GM04504 (cell line): ENCODE measurements around the gene SRPRA.
A peak's percentile ranks its signal among the peaks of the same experiment; 100 is the strongest.
"Not testable (repeated sequence)": the region's sequence is repeated elsewhere in the genome, so short reads cannot be mapped to it uniquely, and the experiment has no call there.

ENCODE experiments used
- DNase-seq: peaks from one replicate; pipeline ENCODE4 v3.0.0-alpha.2; 2012; ENCODE audit warnings: low read depth

The SRPRA gene

GRCh38 chr11:126282736-126283591 is 14.3 kb upstream of the SRPRA start, which contains the start of gene TIRAP:
TSS of gene TIRAP (plus strand) at chr11:126283093. CDS start at chr11:126290895, 7,802 bp downstream.
- no peak for DNase-seq

- no peak for DNase-seq
Observed at GRCh38 chr11:126282361-126282735, 13.7 kb upstream of the SRPRA start.

- no peak for DNase-seq
Observed at GRCh38 chr11:126281666-126282175, 13.0 kb upstream of the SRPRA start.

GRCh38 chr11:126281245-126281644 is 12.6 kb upstream of the SRPRA start:
- no peak for DNase-seq

GRCh38 chr11:126280595-126280994 is 11.9 kb upstream of the SRPRA start:
- no peak for DNase-seq

- no peak for DNase-seq
Observed at GRCh38 chr11:126279191-126279590, 10.5 kb upstream of the SRPRA start.

GRCh38 chr11:126277780-126278179 is 9.1 kb upstream of the SRPRA start:
- no peak for DNase-seq

- DNase-seq, result no peak
Observed at GRCh38 chr11:126277322-126277721, 8.6 kb upstream of the SRPRA start.

- no peak for DNase-seq
Observed at GRCh38 chr11:126268361-126268707, 361 bp downstream of the SRPRA start.

- DNase-seq, result no peak
Observed at GRCh38 chr11:126267650-126268049, 1.0 kb downstream of the SRPRA start.

GRCh38 chr11:126265811-126266210 is 2.9 kb downstream of the SRPRA start:
- no peak for DNase-seq

- DNase-seq, result no peak
Observed at GRCh38 chr11:126263489-126263888, 5.2 kb downstream of the SRPRA start.

- DNase-seq, result no peak
Observed at GRCh38 chr11:126262216-126262615, 6.5 kb downstream of the SRPRA start.

- peak; percentile 24 for DNase-seq
Observed at GRCh38 chr11:126257764-126258163, 10.9 kb downstream of the SRPRA start.

GRCh38 chr11:126257144-126257543 is 11.6 kb downstream of the SRPRA start:
- no peak for DNase-seq

GRCh38 chr11:126256216-126256615 is 12.5 kb downstream of the SRPRA start:
- DNase-seq, result no peak

- not testable (repeated sequence) for DNase-seq
Observed at GRCh38 chr11:126255507-126255906, 13.2 kb downstream of the SRPRA start.

GRCh38 chr11:126254819-126255218 is 13.9 kb downstream of the SRPRA start:
- DNase-seq, result no peak

- no peak for DNase-seq
Observed at GRCh38 chr11:126253265-126253664, 15.4 kb downstream of the SRPRA start.

GRCh38 chr11:126246636-126247035 is 22.1 kb downstream of the SRPRA start:
- DNase-seq, result no peak

GRCh38 chr11:126233391-126233790 is 35.3 kb downstream of the SRPRA start:
- no peak for DNase-seq

- DNase-seq, result no peak
Observed at GRCh38 chr11:126232683-126233082, 36.0 kb downstream of the SRPRA start.

- DNase-seq, result no peak
Observed at GRCh38 chr11:126231725-126232459, 36.8 kb downstream of the SRPRA start.
